B cell (primary cell): ENCODE results near the gene ZNF469. TPM values are rescaled to one million over a fixed set of nuclear protein-coding genes. Genes with fewer than 3 reads are reported as not detected.

Source experiments
- ATAC-seq: fragments of 200-7000 bp; cut with Tn5 transposase; one replicate; pipeline ENCODE4 v1.10.0; 2021; ENCODE audit warnings: low read depth, mild to moderate bottlenecking, moderate number of reproducible peaks, moderate library complexity
- CTCF ChIA-PET: fragments of 350-600 bp; sonication (Branson Sonifier 250); formaldehyde crosslinking; loops from one replicate; lab custom pipeline; 2021; ENCODE audit warnings: antibody characterized with exemption, inconsistent platforms; lab: Charles Lee
- POLR2A ChIA-PET: fragments of 350-600 bp; sonication (Branson Sonifier 250); formaldehyde crosslinking; loops from one replicate; lab custom pipeline; 2021; ENCODE audit warnings: antibody characterized with exemption; lab: Charles Lee
- DNase-seq: peaks from one replicate; pipeline ENCODE4 v3.0.0; 2013
- H2AFZ ChIP-seq: 2 replicates; pipeline ENCODE4 v1.6.1; 2012; ENCODE audit warnings: mild to moderate bottlenecking, low read depth, low read length; ENCODE audit not compliant: insufficient read depth, poor library complexity, severe bottlenecking
- H3K27ac ChIP-seq, 2 donors: 1 replicate in 1 of 2; 2 replicates in 1 of 2; pipeline ENCODE4 v1.5.1; 2012 to 2013; ENCODE audit warnings: low read length in 2 of 2, mild to moderate bottlenecking in 2 of 2, moderate library complexity in 1 of 2
- H3K27me3 ChIP-seq, 4 experiments: fragments of 200-600 bp in 1 of 4; sonication (generic) in 1 of 4; replicated peaks in 1 of 4; 1 replicate in 2 of 4; 2 replicates in 2 of 4; pipeline versions ENCODE4 v1.6.1 to v1.7.0; 2013 to 2016; ENCODE audit warnings: low read length in 3 of 4, mild to moderate bottlenecking in 2 of 4, mixed read lengths in 1 of 4, moderate library complexity in 1 of 4; ENCODE audit not compliant: insufficient read depth in 4 of 4, control insufficient read depth in 3 of 4; ENCODE audit errors: control extremely low read depth in 1 of 4
- H3K36me3 ChIP-seq, 2 experiments: replicated peaks in 1 of 2; 1 replicate in 1 of 2; 2 replicates in 1 of 2; pipeline versions ENCODE4 v1.6.1 to v1.7.1; 2013; ENCODE audit warnings: low read length in 1 of 2; ENCODE audit not compliant: insufficient read depth in 2 of 2, control insufficient read depth in 1 of 2; ENCODE audit errors: control extremely low read depth in 1 of 2, extremely low read depth in 1 of 2
- H3K4me1 ChIP-seq, 2 donors: fragments of 200-600 bp in 1 of 2; sonication (generic) in 1 of 2; 1 replicate in 1 of 2; 2 replicates in 1 of 2; pipeline versions ENCODE4 v1.5.1 to v1.6.1; 2013 to 2017; ENCODE audit warnings: low read length in 2 of 2; ENCODE audit not compliant: control insufficient read depth in 2 of 2, insufficient read depth in 2 of 2
- H3K4me2 ChIP-seq: replicated peaks from 2 replicates; pipeline ENCODE3; 2012; ENCODE audit warnings: mild to moderate bottlenecking, low read depth, low read length; ENCODE audit not compliant: poor library complexity, severe bottlenecking
- H3K4me3 ChIP-seq, 5 experiments: fragments of 200-600 bp in 1 of 5; sonication (generic) in 1 of 5; 1 replicate in 3 of 5; 2 replicates in 2 of 5; pipeline versions ENCODE4 v1.5.1 to v1.7.0; 2011 to 2016; ENCODE audit warnings: low read length in 4 of 5, mild to moderate bottlenecking in 4 of 5, low read depth in 2 of 5, control low read depth in 1 of 5, moderate library complexity in 1 of 5; ENCODE audit not compliant: insufficient read depth in 1 of 5; ENCODE audit errors: control extremely low read depth in 1 of 5, extremely low read depth in 1 of 5
- H3K79me2 ChIP-seq: fragments of 200-600 bp; sonication (generic); one replicate; pipeline ENCODE4 v1.6.0; 2016; ENCODE audit warnings: low read length; ENCODE audit not compliant: control insufficient read depth, insufficient read depth
- H3K9ac ChIP-seq: fragments of 200-600 bp; sonication (generic); 2 replicates; pipeline ENCODE4 v1.6.1; 2017; ENCODE audit warnings: mild to moderate bottlenecking, low read length, moderate library complexity
- H3K9me3 ChIP-seq, 3 donors: one replicate each; pipeline versions ENCODE4 v1.6.1 to v1.7.1; 2013; ENCODE audit warnings: low read length in 2 of 3; ENCODE audit not compliant: control insufficient read depth in 2 of 3, insufficient read depth in 1 of 3; ENCODE audit errors: control extremely low read depth in 1 of 3
- H4K20me1 ChIP-seq: 2 replicates; pipeline ENCODE4 v1.6.0; 2012; ENCODE audit warnings: mild to moderate bottlenecking, low read length; ENCODE audit not compliant: insufficient read depth, control insufficient read depth, poor library complexity, severe bottlenecking
- H3K27ac Mint-ChIP-seq: one replicate; pipeline ENCODE4 v1.8.0; 2021; ENCODE audit warnings: mixed read lengths
- H3K27me3 Mint-ChIP-seq: one replicate; pipeline ENCODE4 v1.8.0; 2021; ENCODE audit warnings: mixed read lengths
- H3K4me1 Mint-ChIP-seq: one replicate; pipeline ENCODE4 v1.8.0; 2021; ENCODE audit warnings: mixed read lengths
- H3K4me3 Mint-ChIP-seq: one replicate; pipeline ENCODE4 v1.8.0; 2021; ENCODE audit warnings: mixed read lengths
- H3K9me3 Mint-ChIP-seq: one replicate; pipeline ENCODE4 v1.8.0; 2022; ENCODE audit warnings: mixed read lengths; ENCODE audit not compliant: insufficient read depth
- CTCF ChIP-seq: fragments of 200-600 bp; IDR thresholded peaks from one replicate; pipeline ENCODE4 v1.8.0; 2022; ENCODE audit warnings: antibody characterized with exemption, mild to moderate bottlenecking
- EZH2 ChIP-seq: IDR thresholded peaks from 2 replicates; pipeline ENCODE4 v1.6.1; 2012; ENCODE audit warnings: borderline replicate concordance, low read depth, mild to moderate bottlenecking, moderate library complexity, low read length; ENCODE audit not compliant: insufficient read depth, poor library complexity, severe bottlenecking
- WGBS: methylation state at CpG from one replicate; pipeline ENCODE4 v1.1.5; 2013; ENCODE audit warnings: missing lambda C conversion rate; ENCODE audit not compliant: insufficient coverage; 5-methylcytosine and 5-hydroxymethylcytosine counted together
- intact Hi-C: fragments of 100-400 bp; cut with micrococcal nuclease; formaldehyde crosslinking; loops from one replicate; pipeline ENCODE4 v1.10.0; 2022
- polyA plus RNA-seq: library from polyadenylated mRNA; depleted of rRNA; stranded (reverse); fragments of >200 nt; gene quantifications from 2 replicates; pipeline ENCODE4 v1.2.3, GENCODE V29; 2012
- total RNA-seq, 2 donors: library from RNA; stranded (reverse); fragments of 120-200 nt in 1 of 2; gene quantifications; 1 replicate in 1 of 2; 2 replicates in 1 of 2; pipeline versions ENCODE4 v1.2.3 to v1.2.4, GENCODE V29; 2013 to 2022

The ZNF469 gene
- total and polyA plus RNA-seq, 2 donors (not counting 1 experiment from before 2014, with no cell fraction given) = 0.25 to 5.9 TPM

GRCh38 chr16:88424587-88425235 lies 42.0 kb downstream of the ZNF469 start:
- 21% methylated on average over 23 of the region's 24 CpGs for WGBS
- intact Hi-C loops = no loop called here

More at GRCh38 chr16:88424587-88425235, 42.0 kb downstream of the ZNF469 start:
- Histone ChIP-seq H3K4me2 (no peak overlapping the region), H3K27ac (no peak overlapping the region), H3K9ac (no peak overlapping the region), H3K4me3 (no peak overlapping the region), H3K36me3 (no peaks in the 10 kb centered on the region), H4K20me1 (peaks cover 12% of the 10 kb centered on the region), H3K9me3 (peaks cover 0 to 3% (median 0%) of the 10 kb centered on the region in 3 donors), H3K79me2 (no peaks in the 10 kb centered on the region), H2AFZ (no peak overlapping the region), H3K4me1 (peaks cover 4% of the 10 kb centered on the region in 2 donors), H3K27me3 (peaks cover 0 to 2% (median 0%) of the 10 kb centered on the region in 4 experiments)
- DNase-seq (no peak), ATAC-seq (no peak)
- Mint-ChIP-seq H3K27ac (peak overlapping the region; percentile 11), H3K4me3 (no peak overlapping the region), H3K4me1 (peaks cover 7% of the 10 kb centered on the region), H3K9me3 (no peaks in the 10 kb centered on the region), H3K27me3 (no peaks in the 10 kb centered on the region)
- TF ChIP-seq CTCF (no peak), EZH2 (no peak)
- POLR2A ChIA-PET = interaction anchor here (0.6 kb wide), 1 partner anchor 451 kb away, joined by 12 read pairs; no protein-coding TSS in a partner anchor
- CTCF ChIA-PET = interaction anchor here (1.7 kb wide), 1 partner anchor 13 kb away, joined by 13 read pairs; no protein-coding TSS in a partner anchor
